ENCODE data around the gene PTGES2. TPM values are rescaled to one million over a fixed set of nuclear protein-coding genes. Genes with fewer than 3 reads are reported as not detected.

The PTGES2 gene
- total RNA-seq, 4 donors from 2014 or later = 80.0 to 112 (median 88.4) TPM

GRCh38 chr9:128092199-128092977, 35.1 kb downstream of the PTGES2 start:
- DNase-seq = no peak
- WGBS, 2 donors = 82 to 83% methylated on average over 16 of the region's 16 CpGs
- intact Hi-C loops (cut with DNase I) = no loop called here
- Histone ChIP-seq H3K27me3 (no peaks in the 10 kb centered on the region), H3K36me3 (no peaks in the 10 kb centered on the region), H3K4me3 (replicated peaks in 1 of 3) (no peak overlapping the region), H3K27ac (peak overlapping the region in 2 of 3 donors; percentile 99 to 100), H3K9me3 (no peaks in the 10 kb centered on the region), H3K4me1 (peaks cover 35 to 84% of the 10 kb centered on the region in 2 donors)
- TF ChIP-seq POLR2A (IDR thresholded peaks at IDR 0.05) = no peak
- TF ChIP-seq, protein P1, sequence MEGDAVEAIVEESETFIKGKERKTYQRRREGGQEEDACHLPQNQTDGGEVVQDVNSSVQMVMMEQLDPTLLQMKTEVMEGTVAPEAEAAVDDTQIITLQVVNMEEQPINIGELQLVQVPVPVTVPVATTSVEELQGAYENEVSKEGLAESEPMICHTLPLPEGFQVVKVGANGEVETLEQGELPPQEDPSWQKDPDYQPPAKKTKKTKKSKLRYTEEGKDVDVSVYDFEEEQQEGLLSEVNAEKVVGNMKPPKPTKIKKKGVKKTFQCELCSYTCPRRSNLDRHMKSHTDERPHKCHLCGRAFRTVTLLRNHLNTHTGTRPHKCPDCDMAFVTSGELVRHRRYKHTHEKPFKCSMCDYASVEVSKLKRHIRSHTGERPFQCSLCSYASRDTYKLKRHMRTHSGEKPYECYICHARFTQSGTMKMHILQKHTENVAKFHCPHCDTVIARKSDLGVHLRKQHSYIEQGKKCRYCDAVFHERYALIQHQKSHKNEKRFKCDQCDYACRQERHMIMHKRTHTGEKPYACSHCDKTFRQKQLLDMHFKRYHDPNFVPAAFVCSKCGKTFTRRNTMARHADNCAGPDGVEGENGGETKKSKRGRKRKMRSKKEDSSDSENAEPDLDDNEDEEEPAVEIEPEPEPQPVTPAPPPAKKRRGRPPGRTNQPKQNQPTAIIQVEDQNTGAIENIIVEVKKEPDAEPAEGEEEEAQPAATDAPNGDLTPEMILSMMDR (IDR thresholded peaks at IDR 0.05) = no peak

GRCh38 chr9:128091571-128091970, 36.0 kb downstream of the PTGES2 start:
- H3K9me3 ChIP-seq = no peaks in the 10 kb centered on the region
- intact Hi-C loops (cut with DNase I) = no loop called here
- no peaks in the 10 kb centered on the region for H3K27me3 ChIP-seq
- H3K4me1 ChIP-seq = peaks cover 31 to 82% of the 10 kb centered on the region in 2 donors
- no peaks in the 10 kb centered on the region for H3K36me3 ChIP-seq
- 67 to 69% methylated on average over 11 to 12 of the region's 13 CpGs for WGBS, 2 donors
- DNase-seq = no peak
- peak overlapping the region in 2 of 3 donors; percentile 69 to 100 for H3K27ac ChIP-seq
- H3K4me3 ChIP-seq (replicated peaks in 1 of 3) = no peak overlapping the region
- no peak for TF ChIP-seq POLR2A (IDR thresholded peaks at IDR 0.05)
- TF ChIP-seq, protein P1 (IDR thresholded peaks at IDR 0.05) = no peak

- Histone ChIP-seq H3K36me3 (no peaks in the 10 kb centered on the region), H3K9me3 (no peaks in the 10 kb centered on the region), H3K27ac (peak overlapping the region in 2 of 3 donors; percentile 69 to 100), H3K4me3 (replicated peaks in 1 of 3) (no peak overlapping the region), H3K4me1 (peaks cover 31 to 78% of the 10 kb centered on the region in 2 donors), H3K27me3 (no peaks in the 10 kb centered on the region)
- 35% methylated on average over 12 to 13 of the region's 13 CpGs for WGBS, 2 donors
- intact Hi-C loops (cut with DNase I) = no loop called here
- TF ChIP-seq POLR2A (IDR thresholded peaks at IDR 0.05) = no peak
- TF ChIP-seq, protein P1 (IDR thresholded peaks at IDR 0.05) = no peak
- DNase-seq = peak; percentile 65 to 74
Observed at GRCh38 chr9:128091144-128091543, 36.4 kb downstream of the PTGES2 start.

DNA sequence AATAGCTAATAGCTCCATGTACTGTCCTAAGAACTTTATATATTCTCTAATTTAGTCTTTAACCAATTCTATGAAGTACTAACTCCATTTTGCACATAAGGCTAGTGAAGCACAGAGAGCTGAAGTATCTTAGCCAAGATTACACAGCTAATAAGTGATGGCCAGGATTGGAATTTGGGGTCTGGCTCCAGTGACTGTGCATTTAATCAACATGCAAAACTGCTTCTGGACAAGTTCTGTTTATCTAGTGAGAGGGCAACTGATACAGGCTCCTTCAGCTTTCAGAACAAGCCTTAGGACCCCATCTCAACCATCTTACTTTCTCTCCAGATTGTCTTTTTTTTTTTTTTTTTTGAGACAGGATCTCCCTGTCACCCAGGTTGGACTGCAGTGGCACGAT, 38.2 kb downstream of the PTGES2 start:
- 57 to 63% methylated on average over 1 of the region's 1 CpG for WGBS, 2 donors
- intact Hi-C loops (cut with DNase I) = no loop called here
- peaks cover 28 to 62% of the 10 kb centered on the region in 2 donors for H3K4me1 ChIP-seq
- DNase-seq = no peak
- H3K36me3 ChIP-seq = no peaks in the 10 kb centered on the region
- no peak for TF ChIP-seq POLR2A (IDR thresholded peaks at IDR 0.05)
- TF ChIP-seq, protein P1 (IDR thresholded peaks at IDR 0.05) = no peak
- H3K27ac ChIP-seq = peak overlapping the region in 2 of 3 donors; percentile 5 to 43
- no peak overlapping the region for H3K4me3 ChIP-seq (replicated peaks in 1 of 3)
- no peaks in the 10 kb centered on the region for H3K9me3 ChIP-seq
- H3K27me3 ChIP-seq = no peaks in the 10 kb centered on the region

DNA sequence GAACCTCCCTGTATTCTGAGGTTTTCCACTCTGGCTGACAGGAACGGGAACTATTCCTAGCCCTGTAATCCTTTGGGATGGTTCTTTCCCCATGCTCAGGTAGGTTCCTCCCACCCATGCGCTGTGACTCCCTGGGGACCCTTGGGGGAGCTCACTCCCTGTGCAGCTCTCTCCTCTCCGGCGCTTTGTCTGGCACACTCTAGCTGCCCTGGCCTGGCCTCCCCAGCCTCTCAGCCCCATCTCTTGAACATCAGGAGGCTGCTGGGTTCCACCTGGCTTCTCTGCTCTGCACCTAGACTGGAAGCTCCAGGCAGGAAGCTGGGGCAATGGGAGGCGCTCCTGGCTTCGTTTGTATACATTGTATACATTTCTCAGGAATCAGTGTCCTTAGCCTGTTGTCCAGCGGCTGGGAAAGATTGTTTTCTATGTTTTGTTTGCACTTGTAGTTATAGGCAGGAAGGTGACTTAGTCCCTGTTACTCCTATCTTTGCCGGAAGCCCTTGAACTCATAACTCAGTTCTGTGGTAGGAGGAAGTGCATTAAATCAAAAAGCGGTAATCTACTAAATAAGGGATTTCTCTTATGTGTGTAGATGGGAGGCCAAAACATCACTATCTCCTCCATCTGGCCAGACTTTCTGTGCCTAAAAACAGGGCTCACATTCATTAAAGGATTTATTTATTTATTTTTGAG, 39.1 kb downstream of the PTGES2 start:
- Histone ChIP-seq H3K9me3 (no peaks in the 10 kb centered on the region), H3K4me1 (peaks cover 21 to 59% of the 10 kb centered on the region in 2 donors), H3K27ac (peak overlapping the region in 2 of 3 donors; percentile 5 to 43), H3K4me3 (replicated peaks in 1 of 3) (no peak overlapping the region), H3K36me3 (no peaks in the 10 kb centered on the region), H3K27me3 (no peaks in the 10 kb centered on the region)
- no peak for TF ChIP-seq POLR2A (IDR thresholded peaks at IDR 0.05)
- TF ChIP-seq, protein P1 (IDR thresholded peaks at IDR 0.05) = no peak
- intact Hi-C loops (cut with DNase I) = no loop called here
- no peak for DNase-seq
- 78 to 80% methylated on average over 9 of the region's 9 CpGs for WGBS, 2 donors

Measured in thyroid gland (tissue), 4 donors.